ENCODE results near the gene FAM90A1.
"Not testable (repeated sequence)": the region's sequence is repeated elsewhere in the genome, so short reads cannot be mapped to it uniquely, and the experiment has no call there.

- not testable (repeated sequence) for TF ChIP-seq CTCF (IDR thresholded peaks at IDR 0.05); ZNF232 (CRISPR knock-in tag; IDR thresholded peaks at IDR 0.05); MAX (CRISPR knock-in tag; IDR thresholded peaks at IDR 0.05); ATF2 (CRISPR knock-in tag; IDR thresholded peaks at IDR 0.05; ENCODE audit: borderline replicate concordance, low read depth); ZNF671 (CRISPR knock-in tag; IDR thresholded peaks at IDR 0.05); TCF7 (CRISPR knock-in tag; IDR thresholded peaks at IDR 0.05; ENCODE audit: low read depth); SOX15 (CRISPR knock-in tag; IDR thresholded peaks at IDR 0.05); ELF4 (CRISPR knock-in tag; IDR thresholded peaks at IDR 0.05; ENCODE audit: low read depth)
- TF ChIP-seq, protein P1, sequence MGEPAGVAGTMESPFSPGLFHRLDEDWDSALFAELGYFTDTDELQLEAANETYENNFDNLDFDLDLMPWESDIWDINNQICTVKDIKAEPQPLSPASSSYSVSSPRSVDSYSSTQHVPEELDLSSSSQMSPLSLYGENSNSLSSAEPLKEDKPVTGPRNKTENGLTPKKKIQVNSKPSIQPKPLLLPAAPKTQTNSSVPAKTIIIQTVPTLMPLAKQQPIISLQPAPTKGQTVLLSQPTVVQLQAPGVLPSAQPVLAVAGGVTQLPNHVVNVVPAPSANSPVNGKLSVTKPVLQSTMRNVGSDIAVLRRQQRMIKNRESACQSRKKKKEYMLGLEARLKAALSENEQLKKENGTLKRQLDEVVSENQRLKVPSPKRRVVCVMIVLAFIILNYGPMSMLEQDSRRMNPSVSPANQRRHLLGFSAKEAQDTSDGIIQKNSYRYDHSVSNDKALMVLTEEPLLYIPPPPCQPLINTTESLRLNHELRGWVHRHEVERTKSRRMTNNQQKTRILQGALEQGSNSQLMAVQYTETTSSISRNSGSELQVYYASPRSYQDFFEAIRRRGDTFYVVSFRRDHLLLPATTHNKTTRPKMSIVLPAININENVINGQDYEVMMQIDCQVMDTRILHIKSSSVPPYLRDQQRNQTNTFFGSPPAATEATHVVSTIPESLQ (CRISPR knock-in tag; IDR thresholded peaks at IDR 0.05): not testable (repeated sequence)
- TF ChIP-seq, protein P2, sequence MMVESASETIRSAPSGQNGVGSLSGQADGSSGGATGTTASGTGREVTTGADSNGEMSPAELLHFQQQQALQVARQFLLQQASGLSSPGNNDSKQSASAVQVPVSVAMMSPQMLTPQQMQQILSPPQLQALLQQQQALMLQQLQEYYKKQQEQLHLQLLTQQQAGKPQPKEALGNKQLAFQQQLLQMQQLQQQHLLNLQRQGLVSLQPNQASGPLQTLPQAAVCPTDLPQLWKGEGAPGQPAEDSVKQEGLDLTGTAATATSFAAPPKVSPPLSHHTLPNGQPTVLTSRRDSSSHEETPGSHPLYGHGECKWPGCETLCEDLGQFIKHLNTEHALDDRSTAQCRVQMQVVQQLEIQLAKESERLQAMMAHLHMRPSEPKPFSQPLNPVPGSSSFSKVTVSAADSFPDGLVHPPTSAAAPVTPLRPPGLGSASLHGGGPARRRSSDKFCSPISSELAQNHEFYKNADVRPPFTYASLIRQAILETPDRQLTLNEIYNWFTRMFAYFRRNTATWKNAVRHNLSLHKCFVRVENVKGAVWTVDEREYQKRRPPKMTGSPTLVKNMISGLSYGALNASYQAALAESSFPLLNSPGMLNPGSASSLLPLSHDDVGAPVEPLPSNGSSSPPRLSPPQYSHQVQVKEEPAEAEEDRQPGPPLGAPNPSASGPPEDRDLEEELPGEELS (CRISPR knock-in tag; IDR thresholded peaks at IDR 0.05): not testable (repeated sequence)
- TF ChIP-seq, protein P3, sequence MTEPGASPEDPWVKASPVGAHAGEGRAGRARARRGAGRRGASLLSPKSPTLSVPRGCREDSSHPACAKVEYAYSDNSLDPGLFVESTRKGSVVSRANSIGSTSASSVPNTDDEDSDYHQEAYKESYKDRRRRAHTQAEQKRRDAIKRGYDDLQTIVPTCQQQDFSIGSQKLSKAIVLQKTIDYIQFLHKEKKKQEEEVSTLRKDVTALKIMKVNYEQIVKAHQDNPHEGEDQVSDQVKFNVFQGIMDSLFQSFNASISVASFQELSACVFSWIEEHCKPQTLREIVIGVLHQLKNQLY (CRISPR knock-in tag; IDR thresholded peaks at IDR 0.05): not testable (repeated sequence)
- TF ChIP-seq, protein P4, sequence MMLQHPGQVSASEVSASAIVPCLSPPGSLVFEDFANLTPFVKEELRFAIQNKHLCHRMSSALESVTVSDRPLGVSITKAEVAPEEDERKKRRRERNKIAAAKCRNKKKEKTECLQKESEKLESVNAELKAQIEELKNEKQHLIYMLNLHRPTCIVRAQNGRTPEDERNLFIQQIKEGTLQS (CRISPR knock-in tag; conservative IDR thresholded peaks at IDR 0.05): not testable (repeated sequence)
- TF ChIP-seq, protein P5, sequence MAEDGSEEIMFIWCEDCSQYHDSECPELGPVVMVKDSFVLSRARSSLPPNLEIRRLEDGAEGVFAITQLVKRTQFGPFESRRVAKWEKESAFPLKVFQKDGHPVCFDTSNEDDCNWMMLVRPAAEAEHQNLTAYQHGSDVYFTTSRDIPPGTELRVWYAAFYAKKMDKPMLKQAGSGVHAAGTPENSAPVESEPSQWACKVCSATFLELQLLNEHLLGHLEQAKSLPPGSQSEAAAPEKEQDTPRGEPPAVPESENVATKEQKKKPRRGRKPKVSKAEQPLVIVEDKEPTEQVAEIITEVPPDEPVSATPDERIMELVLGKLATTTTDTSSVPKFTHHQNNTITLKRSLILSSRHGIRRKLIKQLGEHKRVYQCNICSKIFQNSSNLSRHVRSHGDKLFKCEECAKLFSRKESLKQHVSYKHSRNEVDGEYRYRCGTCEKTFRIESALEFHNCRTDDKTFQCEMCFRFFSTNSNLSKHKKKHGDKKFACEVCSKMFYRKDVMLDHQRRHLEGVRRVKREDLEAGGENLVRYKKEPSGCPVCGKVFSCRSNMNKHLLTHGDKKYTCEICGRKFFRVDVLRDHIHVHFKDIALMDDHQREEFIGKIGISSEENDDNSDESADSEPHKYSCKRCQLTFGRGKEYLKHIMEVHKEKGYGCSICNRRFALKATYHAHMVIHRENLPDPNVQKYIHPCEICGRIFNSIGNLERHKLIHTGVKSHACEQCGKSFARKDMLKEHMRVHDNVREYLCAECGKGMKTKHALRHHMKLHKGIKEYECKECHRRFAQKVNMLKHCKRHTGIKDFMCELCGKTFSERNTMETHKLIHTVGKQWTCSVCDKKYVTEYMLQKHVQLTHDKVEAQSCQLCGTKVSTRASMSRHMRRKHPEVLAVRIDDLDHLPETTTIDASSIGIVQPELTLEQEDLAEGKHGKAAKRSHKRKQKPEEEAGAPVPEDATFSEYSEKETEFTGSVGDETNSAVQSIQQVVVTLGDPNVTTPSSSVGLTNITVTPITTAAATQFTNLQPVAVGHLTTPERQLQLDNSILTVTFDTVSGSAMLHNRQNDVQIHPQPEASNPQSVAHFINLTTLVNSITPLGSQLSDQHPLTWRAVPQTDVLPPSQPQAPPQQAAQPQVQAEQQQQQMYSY (CRISPR knock-in tag; IDR thresholded peaks at IDR 0.05): not testable (repeated sequence)
These were observed at the start of gene FAM90A1 for GRCh38 chr12:8226992-8227731.

All from WTC11 (cell line).